ENCODE data around the gene ELAVL1. TPM values are rescaled to one million over a fixed set of nuclear protein-coding genes. Genes with fewer than 3 reads are reported as not detected.
"Not testable (repeated sequence)": the region's sequence is repeated elsewhere in the genome, so short reads cannot be mapped to it uniquely, and the experiment has no call there.

The ELAVL1 gene
- total RNA-seq, 1 donor from 2014 or later = 55.1 TPM

DNA sequence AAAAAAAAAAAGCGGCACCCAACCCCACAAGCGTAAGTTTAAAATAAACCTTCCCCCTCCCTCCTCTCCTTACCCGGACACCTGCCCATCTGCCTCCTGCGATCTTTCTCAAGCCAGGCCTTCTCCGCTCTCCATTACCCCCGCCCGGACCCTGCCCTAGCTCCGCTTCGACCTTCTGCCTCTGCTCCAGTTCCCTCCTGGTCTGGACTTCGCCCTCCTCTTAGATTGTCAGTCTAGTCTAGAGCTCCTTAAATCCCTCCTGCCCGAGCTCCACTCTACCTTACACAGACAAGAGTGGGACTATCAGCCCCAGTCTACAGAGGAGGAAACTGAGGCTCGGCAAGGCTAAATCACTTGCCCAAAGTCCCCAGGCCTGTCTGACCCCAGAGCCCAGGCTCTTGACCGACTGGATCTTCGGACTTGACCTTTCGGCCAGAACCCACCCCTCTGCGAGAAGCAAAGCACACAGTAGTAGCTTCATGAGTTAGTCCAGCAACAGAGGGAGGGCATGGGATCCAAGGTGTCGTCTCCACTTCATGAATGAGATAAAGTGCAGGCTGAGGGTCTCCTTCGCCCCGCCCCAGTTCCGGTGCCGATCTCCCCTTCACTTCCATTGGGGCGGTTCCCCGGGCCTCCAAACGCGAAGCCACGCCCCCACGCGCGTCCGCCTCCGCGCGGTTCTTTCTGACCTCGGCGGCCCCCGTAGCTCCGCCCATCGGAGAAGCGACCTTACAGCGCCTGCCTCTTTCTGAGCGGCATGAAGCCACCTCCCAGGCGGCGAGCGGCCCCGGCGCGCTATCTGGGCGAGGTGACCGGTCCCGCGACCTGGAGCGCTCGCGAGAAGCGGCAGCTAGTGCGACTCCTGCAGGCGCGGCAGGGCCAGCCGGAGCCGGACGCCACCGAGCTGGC is 85.6 kb downstream of the ELAVL1 start, which contains the start of gene SNAPC2:
Gene SNAPC2, plus strand, starts transcription at position 729 of the 909 bp plus-strand sequence. Its CDS starts 29 bp downstream, at position 758.
- ATAC-seq = peak; percentile 72
- intact Hi-C loops (cut with DNase I) = loop anchor here (1.0 to 2.0 kb wide), 3 partner anchors 17 to 594 kb away; partner anchors contain the start of genes MAP2K7, TIMM44 and ZNF414
- DNase-seq (ENCODE audit: missing footprints) = peak; percentile 99

DNA sequence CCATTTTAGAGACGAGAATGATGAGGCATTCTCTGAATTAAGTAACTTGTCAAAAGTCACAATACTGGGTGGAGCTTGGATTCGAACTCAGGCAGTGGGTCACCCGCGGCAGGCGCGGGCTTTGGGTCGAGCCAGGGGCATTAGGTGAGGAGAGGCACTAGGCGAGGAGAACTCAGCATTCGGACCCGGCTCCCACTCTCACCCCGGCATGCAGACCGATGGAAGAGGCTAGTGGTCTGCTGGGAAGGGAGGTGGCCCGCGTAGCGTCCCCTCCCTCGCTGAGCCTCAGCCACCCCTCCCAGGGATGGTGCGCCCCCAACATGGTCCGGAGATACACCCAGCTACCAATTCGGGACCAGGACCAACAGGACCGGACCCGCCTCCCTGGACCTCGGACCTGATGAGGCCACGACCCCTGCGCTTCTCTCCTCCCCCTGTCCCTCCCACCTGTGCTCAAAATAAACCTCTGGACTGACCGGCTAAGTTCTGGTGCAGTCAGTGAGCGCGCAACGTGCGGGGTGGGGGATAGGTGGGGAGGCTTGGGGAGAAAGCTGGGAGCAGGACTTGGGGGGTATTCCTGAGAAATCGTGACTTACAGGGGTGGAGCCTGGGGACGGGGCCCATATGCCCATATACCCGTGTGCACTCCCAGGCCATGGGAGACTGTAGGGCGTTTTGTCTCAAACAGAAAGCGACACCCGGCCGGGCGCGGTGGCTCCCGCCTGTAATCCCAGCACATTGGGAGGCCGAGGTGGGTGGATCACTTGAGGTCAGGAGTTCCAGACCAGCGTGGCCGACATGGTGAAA is 86.6 kb downstream of the ELAVL1 start:
- intact Hi-C loops (cut with DNase I) = no loop called here
- no peak for DNase-seq (ENCODE audit: missing footprints)
- no peak for ATAC-seq

GRCh38 chr19:7918062-7918614 is 87.3 kb downstream of the ELAVL1 start:
- DNase-seq (ENCODE audit: missing footprints); intact Hi-C loops (cut with DNase I); ATAC-seq: not testable (repeated sequence)

GRCh38 chr19:7917267-7918061 is 88.0 kb downstream of the ELAVL1 start:
- ATAC-seq = no peak
- intact Hi-C loops (cut with DNase I) = no loop called here
- no peak for DNase-seq (ENCODE audit: missing footprints)

GRCh38 chr19:7916955-7917266 is 88.5 kb downstream of the ELAVL1 start:
- ATAC-seq = no peak
- DNase-seq (ENCODE audit: missing footprints) = no peak
- intact Hi-C loops (cut with DNase I) = no loop called here

DNA sequence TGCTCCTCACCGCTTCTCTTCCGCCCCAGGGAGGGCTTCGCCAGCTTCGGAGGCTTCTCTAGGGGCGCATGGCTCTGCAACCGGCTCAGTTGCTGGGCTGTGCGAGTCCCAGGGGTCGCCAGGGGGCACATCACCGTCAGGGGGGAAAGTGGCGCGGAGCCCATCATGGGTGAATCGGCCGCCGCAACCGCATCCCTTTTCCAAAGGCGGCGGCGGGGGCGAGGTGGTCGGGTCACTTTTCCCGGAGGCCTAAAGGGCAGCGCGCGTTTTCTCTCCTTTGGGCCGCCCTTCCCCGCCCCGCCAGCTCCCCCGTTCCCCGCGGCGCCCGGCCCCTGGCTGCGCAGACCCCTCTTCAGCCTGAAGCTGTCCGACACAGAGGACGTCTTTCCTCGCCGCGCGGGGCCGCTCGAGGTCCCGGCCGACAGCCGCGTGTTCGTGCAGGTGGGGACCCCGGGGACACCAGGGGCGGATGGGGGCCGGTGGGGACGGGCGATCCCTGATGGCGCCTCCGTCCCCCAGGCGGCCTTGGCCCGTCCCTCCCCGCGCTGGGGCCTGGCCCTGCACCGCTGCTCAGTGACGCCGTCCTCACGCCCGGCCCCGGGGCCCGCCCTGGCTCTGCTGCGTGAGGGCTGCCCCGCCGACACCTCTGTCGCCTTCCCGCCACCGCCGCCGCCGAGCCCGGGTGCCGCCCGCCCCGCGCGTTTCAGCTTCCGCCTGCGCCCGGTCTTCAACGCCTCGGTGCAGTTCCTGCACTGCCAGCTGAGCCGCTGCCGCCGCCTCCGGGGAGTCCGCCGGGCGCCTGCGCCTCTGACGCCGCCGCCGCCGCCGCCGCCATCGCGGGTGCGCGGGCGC is 89.1 kb downstream of the ELAVL1 start:
- intact Hi-C loops (cut with DNase I) = no loop called here
- ATAC-seq (no peak), DNase-seq (ENCODE audit: missing footprints) (no peak)

DNA sequence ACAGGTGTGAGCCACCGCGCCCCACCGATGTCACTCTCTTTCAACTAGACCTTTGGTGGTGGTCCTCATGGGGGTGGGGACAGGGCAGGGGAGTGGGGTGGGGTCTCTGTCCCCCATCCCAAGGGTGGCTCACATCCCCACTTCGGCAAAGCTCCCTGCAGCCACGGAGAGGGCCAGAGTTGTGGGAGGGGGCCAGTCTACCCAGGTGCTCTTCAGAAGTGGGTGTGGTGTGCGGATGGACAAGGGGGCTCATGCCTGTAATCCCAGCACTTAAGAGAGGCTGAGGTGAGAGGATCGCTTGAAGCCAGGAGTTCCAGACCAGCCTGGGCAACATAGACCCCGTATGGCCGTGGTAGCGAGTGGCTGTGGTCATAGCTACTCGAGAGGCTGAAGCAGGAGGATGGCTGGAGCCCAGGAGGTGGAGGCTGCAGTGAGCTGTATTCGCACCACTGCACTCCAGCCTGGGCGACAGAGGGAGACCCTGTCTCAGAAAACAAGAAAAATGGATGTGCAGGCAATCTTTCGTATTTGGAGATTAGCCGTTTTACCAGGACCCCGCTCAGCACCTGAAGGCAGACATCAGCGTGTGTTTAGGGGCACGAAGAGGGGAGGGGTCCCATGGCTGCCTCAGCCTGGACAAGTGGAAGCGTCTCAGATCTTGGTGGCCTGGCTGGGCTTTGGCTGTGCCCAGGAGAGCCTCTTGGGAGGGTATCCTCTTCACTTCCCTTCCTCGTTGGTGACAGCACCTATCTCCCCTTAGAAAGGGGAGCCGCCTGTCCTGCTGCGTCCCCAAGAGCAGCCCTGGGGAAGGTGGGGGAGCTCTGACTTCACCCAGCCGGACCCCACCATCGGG is 90.0 kb downstream of the ELAVL1 start:
- no peak for ATAC-seq
- intact Hi-C loops (cut with DNase I) = no loop called here
- DNase-seq (ENCODE audit: missing footprints) = no peak

- DNase-seq (ENCODE audit: missing footprints) = no peak
- intact Hi-C loops (cut with DNase I) = no loop called here
- no peak for ATAC-seq
Measured at GRCh38 chr19:7914598-7915045, 90.8 kb downstream of the ELAVL1 start, which contains the start of gene TGFBR3L. Gene TGFBR3L, plus strand, starts transcription at chr19:7914830.

- DNase-seq (ENCODE audit: missing footprints) (no peak), ATAC-seq (no peak)
- intact Hi-C loops (cut with DNase I) = no loop called here
Measured at GRCh38 chr19:7914099-7914498, 91.3 kb downstream of the ELAVL1 start.

- ATAC-seq = no peak
- intact Hi-C loops (cut with DNase I) = no loop called here
- no peak for DNase-seq (ENCODE audit: missing footprints)
Measured at GRCh38 chr19:7913652-7914051, 91.8 kb downstream of the ELAVL1 start.

- intact Hi-C loops (cut with DNase I) = no loop called here
- DNase-seq (ENCODE audit: missing footprints) (no peak), ATAC-seq (no peak)
Measured at GRCh38 chr19:7912697-7913564, 92.5 kb downstream of the ELAVL1 start.

GRCh38 chr19:7912144-7912696 is 93.2 kb downstream of the ELAVL1 start:
- no peak for ATAC-seq
- no peak for DNase-seq (ENCODE audit: missing footprints)
- intact Hi-C loops (cut with DNase I) = no loop called here

GRCh38 chr19:7911508-7912143 is 93.8 kb downstream of the ELAVL1 start:
- DNase-seq (ENCODE audit: missing footprints) = no peak
- no peak for ATAC-seq
- intact Hi-C loops (cut with DNase I) = no loop called here

DNA sequence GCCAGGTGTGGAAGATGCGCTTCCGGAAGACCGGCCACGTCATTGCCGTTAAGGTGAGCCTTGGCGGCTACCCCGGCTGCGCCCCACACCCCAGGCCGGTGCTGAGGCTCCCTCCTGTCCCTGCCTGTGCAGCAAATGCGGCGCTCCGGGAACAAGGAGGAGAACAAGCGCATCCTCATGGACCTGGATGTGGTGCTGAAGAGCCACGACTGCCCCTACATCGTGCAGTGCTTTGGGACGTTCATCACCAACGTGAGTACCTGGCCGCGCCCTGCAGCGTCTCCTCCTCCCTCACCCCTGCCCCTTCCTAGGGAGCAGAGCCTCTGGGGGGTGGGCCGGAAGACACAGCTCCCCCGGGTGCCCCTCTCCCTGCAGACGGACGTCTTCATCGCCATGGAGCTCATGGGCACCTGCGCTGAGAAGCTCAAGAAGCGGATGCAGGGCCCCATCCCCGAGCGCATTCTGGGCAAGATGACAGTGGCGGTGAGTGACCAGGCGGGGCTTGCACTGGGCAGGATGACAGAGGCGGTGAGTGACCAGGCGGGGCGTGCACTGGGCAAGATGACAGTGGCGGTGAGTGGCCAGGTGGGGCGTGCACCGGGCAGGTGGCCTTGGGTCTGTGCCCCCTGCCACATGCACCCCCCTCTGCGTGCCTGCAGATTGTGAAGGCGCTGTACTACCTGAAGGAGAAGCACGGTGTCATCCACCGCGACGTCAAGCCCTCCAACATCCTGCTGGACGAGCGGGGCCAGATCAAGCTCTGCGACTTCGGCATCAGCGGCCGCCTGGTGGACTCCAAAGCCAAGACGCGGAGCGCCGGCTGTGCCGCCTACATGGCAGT is 94.9 kb downstream of the ELAVL1 start:
- ATAC-seq (no peak), DNase-seq (ENCODE audit: missing footprints) (no peak)
- intact Hi-C loops (cut with DNase I) = no loop called here

Measured in Right ventricle myocardium inferior (tissue), 1 donor.